Fibroblast of the conjunctiva (primary cell): Measurements from ENCODE around the gene DNTT.

Experiments
- DNase-seq: peaks from one replicate; pipeline ENCODE4 v3.0.0-alpha.2; 2010; ENCODE audit warnings: low read depth

The DNTT gene

DNA sequence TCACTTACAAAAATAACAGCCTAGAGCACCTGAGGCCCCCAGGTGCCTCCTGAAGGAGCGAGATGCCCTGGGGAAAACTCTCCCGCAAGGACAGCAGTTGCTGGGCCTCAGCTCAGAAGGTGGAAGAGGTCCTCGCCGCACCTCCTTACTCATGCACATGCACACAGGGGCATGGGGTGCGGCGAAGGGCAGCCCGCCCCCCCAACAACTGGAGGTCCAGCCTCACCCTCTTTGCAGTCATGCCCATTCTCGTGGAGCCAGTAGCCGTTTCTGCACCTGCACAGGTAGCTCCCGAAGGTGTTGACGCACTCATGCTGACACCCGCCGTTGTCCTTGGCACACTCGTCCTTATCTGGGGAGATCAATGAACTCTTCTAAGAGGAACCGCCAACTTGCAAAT lies 74.5 kb downstream of the DNTT start:
- no peak for DNase-seq

DNA sequence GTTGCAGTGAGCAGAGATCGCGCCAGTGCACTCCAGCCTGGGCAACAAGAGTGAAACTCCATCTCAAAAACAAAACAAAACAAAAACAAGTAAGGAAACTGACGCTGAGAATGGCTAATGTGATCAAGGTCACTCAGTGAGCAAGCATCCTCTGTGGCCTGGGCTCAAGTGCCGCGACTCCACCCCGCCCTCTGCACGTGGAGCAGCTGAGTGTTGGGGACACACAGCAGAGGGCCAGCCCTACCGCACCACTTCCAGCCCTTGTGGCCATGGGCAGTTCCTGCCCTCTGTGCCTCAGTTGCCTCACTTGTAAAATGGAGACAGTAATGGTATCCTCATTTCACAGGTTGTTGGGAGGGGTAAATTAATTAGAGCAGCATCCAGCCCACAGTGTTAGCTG lies 75.5 kb downstream of the DNTT start:
- no peak for DNase-seq

- no peak for DNase-seq
Observed at GRCh38 chr10:96380821-96381220, 76.6 kb downstream of the DNTT start.

DNA sequence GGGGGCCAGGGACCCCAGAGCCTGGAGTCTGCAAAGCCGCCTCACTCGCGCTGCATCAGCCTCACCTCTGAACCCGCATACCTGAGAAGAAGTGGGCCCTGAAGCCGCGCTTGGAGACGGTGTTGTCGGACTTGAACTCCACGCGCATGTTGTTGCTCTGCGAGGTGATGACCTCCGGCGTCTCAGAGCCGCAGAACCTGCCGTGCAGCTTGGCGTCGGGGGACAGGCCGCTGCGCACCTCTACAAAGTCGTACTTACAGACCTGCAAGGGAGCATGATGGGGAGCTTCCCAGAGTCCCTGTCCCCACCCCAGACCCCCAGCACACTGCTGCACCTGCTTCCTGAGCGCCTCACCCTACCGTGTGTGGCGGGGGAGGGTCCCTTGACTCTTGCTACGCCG lies 80.3 kb downstream of the DNTT start:
- no peak for DNase-seq

DNA sequence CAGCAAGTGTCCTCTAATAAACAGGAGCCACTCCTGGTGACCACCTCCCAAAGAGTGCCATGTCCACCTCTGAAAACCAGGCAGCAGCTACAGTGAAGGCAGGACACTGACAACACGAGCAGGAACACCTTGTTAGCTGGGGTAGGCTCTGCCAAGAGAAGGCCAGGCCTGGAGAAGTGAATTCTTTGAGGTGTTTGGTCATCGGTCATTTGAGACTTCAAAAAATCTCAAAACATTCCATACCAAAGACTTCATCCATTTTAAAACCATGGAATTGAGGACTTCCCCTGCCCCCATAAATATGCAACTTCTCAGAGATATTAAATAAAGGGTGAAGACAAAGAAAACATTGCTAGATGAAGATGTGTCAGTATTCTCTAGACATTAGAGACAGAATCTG lies 82.9 kb downstream of the DNTT start:
- DNase-seq = no peak

- no peak for DNase-seq
Observed at GRCh38 chr10:96387601-96388000, 83.4 kb downstream of the DNTT start.
